GM12878 (cell line): ENCODE results near the gene DAGLA. TPM values are rescaled to one million over a fixed set of nuclear protein-coding genes. Genes with fewer than 3 reads are reported as not detected.

Source experiments
- ATAC-seq: fragments of 200-7000 bp; cut with Tn5 transposase; 3 replicates; pipeline ENCODE4 v1.9.1; 2020; ENCODE audit warnings: mild to moderate bottlenecking, moderate library complexity
- BruUV-seq: library from RNA; stranded (reverse); fragments of 400-500 nt; replicated peaks from 2 replicates; lab custom pipeline; 2021; lab: Mats Ljungman, UMichigan
- CTCF ChIA-PET: fragments of 300-600 bp; sonication (Branson Sonifier 250); formaldehyde crosslinking; extraction: SDS; loops from one replicate; lab custom pipeline; 2021; ENCODE audit warnings: inconsistent platforms; lab: Yijun Ruan, JAX
- POLR2A ChIA-PET: fragments of 350-600 bp; formaldehyde crosslinking; extraction: SDS; loops from one replicate; lab custom pipeline; 2021; ENCODE audit warnings: inconsistent platforms; lab: Charles Lee
- RAD21 ChIA-PET: fragments of 300-600 bp; sonication (Branson Sonifier 250); formaldehyde crosslinking; loops from one replicate; lab custom pipeline; 2023; ENCODE audit warnings: antibody characterized with exemption; ENCODE audit not compliant: unreplicated experiment; lab: Charles Lee
- SMC1A ChIA-PET: fragments of 300-600 bp; sonication (Branson Sonifier 250); formaldehyde crosslinking; loops from one replicate; lab custom pipeline; 2023; ENCODE audit not compliant: unreplicated experiment, uncharacterized antibody; lab: Charles Lee
- DNase-seq: peaks from one replicate; pipeline ENCODE4 v3.0.0-alpha.2; 2011; ENCODE audit warnings: low read depth, low spot score
- FAIRE-seq: peaks from 3 replicates; lab custom pipeline; 2011; peaks lifted over from hg19 to GRCh38; lab: Jason Lieb, UNC
- H2AFZ ChIP-seq: 2 replicates; pipeline ENCODE4 v1.6.0; 2011; ENCODE audit warnings: low read depth, low read length, control low read depth; ENCODE audit not compliant: control insufficient read depth
- H3K27ac ChIP-seq: 2 replicates; pipeline ENCODE4 v1.5.1; 2011; ENCODE audit warnings: control low read depth; ENCODE audit not compliant: control insufficient read depth, insufficient read depth
- H3K27me3 ChIP-seq, 2 experiments: replicated peaks in 1 of 2; 2 replicates each; pipeline versions ENCODE4 v1.6.0 to v1.6.1; 2011; ENCODE audit warnings: low read length in 1 of 2; ENCODE audit not compliant: control insufficient read depth in 2 of 2, insufficient read depth in 2 of 2
- H3K36me3 ChIP-seq, 2 experiments: 2 replicates each; pipeline ENCODE4 v1.5.1; 2011; ENCODE audit warnings: low read length in 1 of 2; ENCODE audit not compliant: control insufficient read depth in 2 of 2, insufficient read depth in 2 of 2
- H3K4me1 ChIP-seq: 2 replicates; pipeline ENCODE4 v1.6.1; 2011; ENCODE audit warnings: mild to moderate bottlenecking, low read length, moderate library complexity, mixed read lengths; ENCODE audit not compliant: control insufficient read depth, insufficient read depth
- H3K4me2 ChIP-seq: 2 replicates; pipeline ENCODE4 v1.6.0; 2011; ENCODE audit warnings: control low read depth; ENCODE audit not compliant: control insufficient read depth, insufficient read depth
- H3K4me3 ChIP-seq: fragments of 200-600 bp; sonication (generic); 2 replicates; pipeline ENCODE4 v1.5.1; 2016
- H3K79me2 ChIP-seq: 2 replicates; pipeline ENCODE4 v1.6.0; 2011; ENCODE audit warnings: low read length; ENCODE audit not compliant: control insufficient read depth, insufficient read depth
- H3K9ac ChIP-seq: 2 replicates; pipeline ENCODE4 v1.8.0; 2011; ENCODE audit warnings: low read length, control low read depth, mixed read lengths; ENCODE audit not compliant: control insufficient read depth, insufficient read depth
- H3K9me3 ChIP-seq: replicated peaks from 3 replicates; pipeline ENCODE4 v1.5.1; 2011; ENCODE audit warnings: mild to moderate bottlenecking, low read length; ENCODE audit not compliant: control insufficient read depth, insufficient read depth
- H4K20me1 ChIP-seq: 2 replicates; pipeline ENCODE4 v1.6.0; 2011; ENCODE audit not compliant: control insufficient read depth, insufficient read depth
- CREB1 ChIP-seq: IDR thresholded peaks from 2 replicates; pipeline ENCODE4 v1.6.1; 2012; ENCODE audit warnings: low read depth, mild to moderate bottlenecking, inconsistent platforms
- EP300 ChIP-seq, 2 experiments: fragments of 150-350 bp in 1 of 2; IDR thresholded peaks; 2 replicates each; pipeline ENCODE4 v1.6.1; 2011 to 2012; ENCODE audit warnings: low read depth in 2 of 2, low read length in 2 of 2, borderline replicate concordance in 1 of 2, improper control_type of control experiment in 1 of 2, inconsistent platforms in 1 of 2; ENCODE audit not compliant: control insufficient read depth in 1 of 2
- ETV6 ChIP-seq, 2 experiments: fragments of 450-650 bp in 1 of 2; IDR thresholded peaks in 1 of 2; conservative IDR thresholded peaks in 1 of 2; 2 replicates each; pipeline ENCODE4 v1.6.1; 2014; ENCODE audit warnings: antibody characterized with exemption in 1 of 2, borderline replicate concordance in 1 of 2, low read depth in 1 of 2, mild to moderate bottlenecking in 1 of 2, moderate library complexity in 1 of 2
- IKZF2 ChIP-seq, 2 experiments: fragments of 450-650 bp; IDR thresholded peaks; 2 replicates each; pipeline ENCODE4 v1.6.1; 2017; ENCODE audit warnings: mild to moderate bottlenecking in 2 of 2, moderate library complexity in 2 of 2
- LARP7 ChIP-seq: fragments of 450-650 bp; IDR thresholded peaks from 2 replicates; pipeline ENCODE4 v1.6.1; 2017; ENCODE audit warnings: mild to moderate bottlenecking
- MXI1 ChIP-seq: fragments of 150-350 bp; IDR thresholded peaks from 2 replicates; pipeline ENCODE4 v1.6.1; 2011; ENCODE audit warnings: low read depth, mild to moderate bottlenecking, inconsistent platforms, low read length, improper control_type of control experiment
- NR2F1 ChIP-seq: fragments of 450-650 bp; conservative IDR thresholded peaks from 2 replicates; pipeline ENCODE4 v1.6.1; 2017; ENCODE audit warnings: mild to moderate bottlenecking
- ZNF384 ChIP-seq: IDR thresholded peaks from 2 replicates; pipeline ENCODE4 v1.6.1; 2012; ENCODE audit warnings: low read depth, mild to moderate bottlenecking, low read length, improper control_type of control experiment, borderline replicate concordance
- WGBS: methylation state at CpG from one replicate; pipeline ENCODE4 v1.1.6; 2016; ENCODE audit warnings: low lambda C conversion rate; ENCODE audit not compliant: insufficient replicate concordance, insufficient coverage; ENCODE audit errors: missing lambda C conversion rate; 5-methylcytosine and 5-hydroxymethylcytosine counted together
- in situ Hi-C: fragments of 300-500 bp; cut with MboI; formaldehyde crosslinking; loops from 9 replicates; pipeline ENCODE4 v1.14.3; 2018; ENCODE audit warnings: mixed read lengths
- intact Hi-C: fragments of 100-400 bp; cut with micrococcal nuclease; formaldehyde crosslinking; loops from one replicate; pipeline ENCODE4 v1.14.2; 2022; ENCODE audit not compliant: unreplicated experiment
- polyA plus RNA-seq, 11 experiments: library from polyadenylated mRNA; depleted of rRNA in 4 of 11; unstranded in 6 of 11; stranded (reverse) in 5 of 11; fragments of >200 nt; fragmentation: Nextera tagmentation in 4 of 11; fragmentation: Illumina TruSeq in 1 of 11; extraction: Ambion mirVana in 4 of 11; extraction: Trizol in 1 of 11; gene quantifications; 1 replicate in 1 of 11; 2 replicates in 10 of 11; pipeline versions ENCODE4 v1.2.1 to v1.2.3, GENCODE V29; 2011 to 2016; ENCODE audit warnings: inconsistent platforms in 2 of 11, missing spikeins in 2 of 11, low read depth in 1 of 11
- total RNA-seq, 4 experiments: library from RNA; depleted of rRNA in 3 of 4; stranded (reverse); fragments of >200 nt in 3 of 4; fragmentation: Illumina TruSeq in 1 of 4; extraction: Trizol in 1 of 4; gene quantifications; 2 replicates each; pipeline versions ENCODE4 v1.2.1 to v1.2.3, GENCODE V29; 2013 to 2021
- TF ChIP-seq, protein P1 (sequence below): IDR thresholded peaks from 2 replicates; pipeline ENCODE4 v1.6.1; 2012; ENCODE audit warnings: low read depth, low read length, improper control_type of control experiment

The DAGLA gene
- total and polyA plus RNA-seq, 10 of the 15 experiments (the other 5 are each of a cell fraction or from before 2014, with no cell fraction given), result 0.05 TPM; not detected in 9

DNA sequence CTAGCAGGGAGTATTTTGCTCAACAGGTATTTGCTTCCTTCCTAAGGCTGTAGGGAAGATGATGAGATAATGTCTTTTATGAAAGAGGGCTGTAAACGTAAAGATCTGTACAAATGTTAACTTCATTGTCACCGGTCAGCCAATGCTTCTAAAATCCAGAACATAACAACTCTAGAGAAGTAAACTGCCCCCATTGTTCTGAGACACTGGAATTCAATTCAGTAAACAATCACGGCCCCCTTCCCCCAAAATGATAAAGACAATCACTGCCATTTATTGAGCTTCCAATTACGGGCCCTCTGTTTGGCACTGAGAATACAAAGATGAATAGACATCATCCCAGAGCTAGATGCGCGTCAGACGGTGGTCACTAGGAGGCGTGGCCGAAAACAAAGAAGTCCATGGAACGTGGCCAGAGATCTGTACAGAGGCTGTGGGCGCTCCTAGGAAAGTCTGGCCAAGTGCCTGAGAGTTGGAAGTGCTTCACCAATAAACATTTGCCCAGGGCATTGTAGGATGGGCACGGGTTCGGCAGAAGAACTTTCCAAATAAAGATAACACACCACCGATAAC, 111.6 kb downstream of the DAGLA start:
- POLR2A ChIA-PET, result interaction anchor here (0.9 to 6.7 kb wide), 7 partner anchors 21 to 45 kb away, joined by 3 to 60 read pairs (median 3); partner anchors contain the start of genes FADS1 and MYRF
- no peaks in the 10 kb centered on the region for H4K20me1 ChIP-seq
- no peak for DNase-seq
- H2AFZ ChIP-seq, result peak overlapping the region; percentile 99
- intact Hi-C loops, result loop anchor here (1.0 to 2.0 kb wide), 2 partner anchors 23 to 43 kb away; no protein-coding TSS in a partner anchor
- peaks cover 21 to 24% of the 10 kb centered on the region in 2 experiments for H3K36me3 ChIP-seq
- TF ChIP-seq MXI1 (no peak; the same call in 1 of the 2 replicates), ZNF384 (no peak), LARP7 (no peak), ETV6 (conservative IDR thresholded peaks at IDR 0.05 in 1 of 2, IDR thresholded peaks at IDR 0.05 in 1 of 2; ENCODE audit: borderline replicate concordance in 1 of 2, low read depth in 1 of 2) (no peak), IKZF2 (IDR thresholded peaks at IDR 0.05) (0 out of 4 replicates have a peak, but pooled peaks of 1 of the 2 experiments have one; percentile 5), NR2F1 (no peak), CREB1 (0 out of 2 replicates have a peak, but pooled peaks have one; percentile 49), EP300 (IDR thresholded peaks at IDR 0.05; ENCODE audit: borderline replicate concordance in 1 of 2, control insufficient read depth in 1 of 2, low read depth in 2 of 2, low read length in 2 of 2) (no peak)
- TF ChIP-seq, protein P1, sequence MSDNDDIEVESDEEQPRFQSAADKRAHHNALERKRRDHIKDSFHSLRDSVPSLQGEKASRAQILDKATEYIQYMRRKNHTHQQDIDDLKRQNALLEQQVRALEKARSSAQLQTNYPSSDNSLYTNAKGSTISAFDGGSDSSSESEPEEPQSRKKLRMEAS, result 0 out of 2 replicates have a peak, but pooled peaks have one; percentile 1
- TF ChIP-seq, all 136 proteins: peak for 3
- ATAC-seq, result peak; percentile 72
- BruUV-seq, result TSS peak; percentile 89
- RAD21 ChIA-PET, result interaction anchor here (0.9 to 4.5 kb wide), 9 partner anchors 9 to 320 kb away, joined by 3 to 32 read pairs (median 4); no protein-coding TSS in a partner anchor
- SMC1A ChIA-PET, result interaction anchor here (1.4 to 8.3 kb wide), 5 partner anchors 16 to 290 kb away, joined by 3 to 91 read pairs (median 7); no protein-coding TSS in a partner anchor
- Histone ChIP-seq H3K4me2 (peak overlapping the region; percentile 83), H3K9me3 (no peaks in the 10 kb centered on the region), H3K9ac (peak overlapping the region; percentile 100), H3K4me3 (peak overlapping the region; percentile 98), H3K79me2 (peaks cover 66% of the 10 kb centered on the region), H3K27ac (peak overlapping the region; percentile 100), H3K4me1 (no peaks in the 10 kb centered on the region; the same call in 1 of the 2 replicates), H3K27me3 (no peaks in the 10 kb centered on the region)
- WGBS, result 6% methylated on average over 14 of the region's 14 CpGs
- in situ Hi-C loops, result no loop called here
- FAIRE-seq, result peak; percentile 90
- CTCF ChIA-PET, result interaction anchor here (0.6 to 12.7 kb wide), 15 partner anchors 24 to 316 kb away, joined by 3 to 200 read pairs (median 6); partner anchors contain the start of gene BEST1
